ENCODE measurements around the gene KRTAP5-5. TPM values are rescaled to one million over a fixed set of nuclear protein-coding genes. Genes with fewer than 3 reads are reported as not detected.

The KRTAP5-5 gene
- total and polyA plus RNA-seq, 2 donors (not counting 3 experiments of a cell fraction or from before 2014, with no cell fraction given): not detected

DNA sequence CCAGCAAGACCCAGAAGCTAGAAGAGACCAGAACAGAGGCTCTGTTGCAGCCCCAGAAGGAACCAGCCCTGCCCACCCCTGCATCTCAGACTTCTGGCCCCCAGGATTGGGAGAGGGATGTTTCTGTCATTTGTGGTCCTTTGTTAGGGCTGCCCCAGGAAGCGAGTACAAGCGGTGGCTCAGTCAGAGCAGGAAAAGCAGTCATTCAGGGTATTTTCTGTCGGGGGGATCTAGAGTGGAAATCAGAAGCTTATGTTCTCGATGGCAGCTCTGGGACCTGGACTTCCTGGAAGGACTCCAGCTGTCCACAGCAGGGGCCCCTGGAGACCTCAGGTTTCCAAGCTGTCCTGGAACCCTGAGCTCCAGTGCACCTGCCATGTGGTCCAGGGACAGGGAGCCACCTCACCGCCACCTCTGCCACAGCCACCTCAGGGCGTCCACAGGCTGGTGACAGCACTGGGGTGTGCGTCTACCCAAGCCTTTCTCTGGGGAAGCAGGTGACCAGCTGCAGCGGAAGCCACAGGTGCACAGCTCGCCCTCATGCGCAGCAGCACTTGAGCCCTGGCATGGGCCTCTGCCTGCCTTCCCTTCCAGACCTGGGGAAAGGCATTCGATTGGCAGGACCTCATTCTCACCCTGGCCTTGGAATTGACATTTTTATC, 2.6 kb downstream of the KRTAP5-5 start:
- Histone ChIP-seq H3K9me1 (replicated peaks; ENCODE audit: control insufficient read depth, extremely low read depth, insufficient read depth, low read length) (no peaks in the 10 kb centered on the region), H2AFZ (ENCODE audit: low read depth, low read length) (no peak overlapping the region), H3K9ac (replicated peaks; ENCODE audit: extremely low read depth, insufficient read depth, low read length) (no peak overlapping the region), H3K36me3 (ENCODE audit: control insufficient read depth in 2 of 2, extremely low read depth in 1 of 2, insufficient read depth in 2 of 2, low read length in 2 of 2) (no peaks in the 10 kb centered on the region), H3K4me2 (ENCODE audit: insufficient read depth, low read length) (no peak overlapping the region), H3K79me2 (ENCODE audit: control insufficient read depth, insufficient read depth, low read length) (no peaks in the 10 kb centered on the region), H4K20me1 (replicated peaks; ENCODE audit: control insufficient read depth, extremely low read depth, insufficient read depth, low read length) (no peaks in the 10 kb centered on the region), H3K4me1 (ENCODE audit: control insufficient read depth, extremely low read depth, insufficient read depth, low read length) (no peaks in the 10 kb centered on the region), H3K27ac (ENCODE audit: insufficient read depth, low read depth, low read length) (no peak overlapping the region), H3K9me3 (replicated peaks; ENCODE audit: control insufficient read depth, insufficient read depth, low read length) (no peaks in the 10 kb centered on the region), H3K27me3 (ENCODE audit: control insufficient read depth in 2 of 2, insufficient read depth in 2 of 2, low read length in 2 of 2) (peaks cover 0 to 10% of the 10 kb centered on the region in 2 experiments), H3K4me3 (replicated peaks in 1 of 3; ENCODE audit: insufficient read depth in 1 of 3, low read depth in 1 of 3, low read length in 3 of 3) (no peak overlapping the region)
- no TSS peak for BruUV-seq (replicated peaks)
- no peak for DNase-seq (ENCODE audit: low read depth, low spot score)
- FAIRE-seq: no peak
- TF ChIP-seq GATA2 (IDR thresholded peaks at IDR 0.05; ENCODE audit: insufficient read depth, insufficient read length, low read depth, low read length): no peak
- TF ChIP-seq EZH2 (IDR thresholded peaks at IDR 0.05; ENCODE audit: borderline replicate concordance, low read depth, low read length, severe bottlenecking): no peak
- no peak for TF ChIP-seq POLR2AphosphoS5 (IDR thresholded peaks at IDR 0.05; ENCODE audit: insufficient read depth, low read depth, low read length)
- TF ChIP-seq, protein P1, sequence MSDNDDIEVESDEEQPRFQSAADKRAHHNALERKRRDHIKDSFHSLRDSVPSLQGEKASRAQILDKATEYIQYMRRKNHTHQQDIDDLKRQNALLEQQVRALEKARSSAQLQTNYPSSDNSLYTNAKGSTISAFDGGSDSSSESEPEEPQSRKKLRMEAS (IDR thresholded peaks at IDR 0.05; ENCODE audit: insufficient read depth, insufficient read length): no peak
- no peak for TF ChIP-seq JUN (IDR thresholded peaks at IDR 0.05; ENCODE audit: borderline replicate concordance, insufficient read depth, insufficient read length, low read depth)
- TF ChIP-seq FOS (IDR thresholded peaks at IDR 0.05; ENCODE audit: borderline replicate concordance, insufficient read depth, low read length): no peak
- TF ChIP-seq, protein P2, sequence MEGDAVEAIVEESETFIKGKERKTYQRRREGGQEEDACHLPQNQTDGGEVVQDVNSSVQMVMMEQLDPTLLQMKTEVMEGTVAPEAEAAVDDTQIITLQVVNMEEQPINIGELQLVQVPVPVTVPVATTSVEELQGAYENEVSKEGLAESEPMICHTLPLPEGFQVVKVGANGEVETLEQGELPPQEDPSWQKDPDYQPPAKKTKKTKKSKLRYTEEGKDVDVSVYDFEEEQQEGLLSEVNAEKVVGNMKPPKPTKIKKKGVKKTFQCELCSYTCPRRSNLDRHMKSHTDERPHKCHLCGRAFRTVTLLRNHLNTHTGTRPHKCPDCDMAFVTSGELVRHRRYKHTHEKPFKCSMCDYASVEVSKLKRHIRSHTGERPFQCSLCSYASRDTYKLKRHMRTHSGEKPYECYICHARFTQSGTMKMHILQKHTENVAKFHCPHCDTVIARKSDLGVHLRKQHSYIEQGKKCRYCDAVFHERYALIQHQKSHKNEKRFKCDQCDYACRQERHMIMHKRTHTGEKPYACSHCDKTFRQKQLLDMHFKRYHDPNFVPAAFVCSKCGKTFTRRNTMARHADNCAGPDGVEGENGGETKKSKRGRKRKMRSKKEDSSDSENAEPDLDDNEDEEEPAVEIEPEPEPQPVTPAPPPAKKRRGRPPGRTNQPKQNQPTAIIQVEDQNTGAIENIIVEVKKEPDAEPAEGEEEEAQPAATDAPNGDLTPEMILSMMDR (IDR thresholded peaks at IDR 0.05; ENCODE audit: extremely low read depth in 1 of 2, insufficient read depth in 1 of 2, low read depth in 1 of 2, low read length in 2 of 2): no peak
- no peak for TF ChIP-seq POLR2A (IDR thresholded peaks at IDR 0.05; ENCODE audit: low read depth, low read length)
- no peak for TF ChIP-seq MYC (IDR thresholded peaks at IDR 0.05; ENCODE audit: low read depth, low read length)
- ChIA-PET CTCF (interaction anchor here (0.8 to 4.3 kb wide), 11 partner anchors 7 to 520 kb away, joined by 3 to 25 read pairs (median 5); no protein-coding TSS in a partner anchor), POLR2A (no interaction called here)
- intact Hi-C loops (cut with micrococcal nuclease) (no loop called here), dilution Hi-C loops (cut with MboI; ENCODE audit: extremely low pct_ligation_motif_present, low sequenced_read_pairs) (no loop called here)
